GM12892 (cell line): Measurements from ENCODE around the gene SLMAP.

Source experiments
- POLR2A ChIP-seq: IDR thresholded peaks from 2 replicates; pipeline ENCODE4 v1.6.1; 2011; ENCODE audit warnings: low read depth, low read length, control low read depth
- POLR2AphosphoS5 ChIP-seq: IDR thresholded peaks from 2 replicates; pipeline ENCODE4 v1.6.1; 2011; ENCODE audit warnings: low read depth, low read length, control low read depth
- TAF1 ChIP-seq: IDR thresholded peaks from 2 replicates; pipeline ENCODE4 v1.6.1; 2011; ENCODE audit warnings: low read depth, mild to moderate bottlenecking, control low read depth, low read length, borderline replicate concordance

DNA sequence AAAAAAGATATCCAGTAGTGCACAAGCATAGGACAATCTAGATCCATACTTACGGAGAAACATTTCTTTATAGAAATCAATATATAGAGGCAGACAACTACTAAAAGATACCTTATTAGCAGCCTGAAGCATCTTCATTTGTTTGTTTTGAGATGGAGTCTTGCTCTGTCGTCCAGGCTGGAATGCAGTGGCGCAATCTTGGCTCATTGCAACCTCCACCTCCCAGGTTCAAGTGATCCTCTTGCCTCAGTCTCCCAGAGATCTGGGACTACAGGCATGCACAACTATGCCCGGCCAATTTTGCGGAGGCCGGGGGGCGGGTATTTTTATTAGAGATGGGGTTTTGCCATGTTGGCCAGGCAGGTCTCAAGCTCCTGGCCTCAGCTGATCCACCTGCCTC is 18.3 kb upstream of the SLMAP start:
- TF ChIP-seq POLR2AphosphoS5 (no peak), TAF1 (no peak), POLR2A (no peak)
